Activated effector memory CD4-positive, alpha-beta T cell treated with anti-CD3 and anti-CD28 coated beads, Interleukin-2, amount 50 U/mL, for 16 hours (primary cell): Measurements from ENCODE around the gene SCGB1D1.
"Not testable (repeated sequence)": the region's sequence is repeated elsewhere in the genome, so short reads cannot be mapped to it uniquely, and the experiment has no call there.

Source experiments
- DNase-seq: peaks from one replicate; pipeline ENCODE4 v3.0.0-alpha.2; 2020

SCGB1D1 gene

GRCh38 chr11:62169448-62169847 is 20.6 kb upstream of the SCGB1D1 start:
- DNase-seq = no peak

DNA sequence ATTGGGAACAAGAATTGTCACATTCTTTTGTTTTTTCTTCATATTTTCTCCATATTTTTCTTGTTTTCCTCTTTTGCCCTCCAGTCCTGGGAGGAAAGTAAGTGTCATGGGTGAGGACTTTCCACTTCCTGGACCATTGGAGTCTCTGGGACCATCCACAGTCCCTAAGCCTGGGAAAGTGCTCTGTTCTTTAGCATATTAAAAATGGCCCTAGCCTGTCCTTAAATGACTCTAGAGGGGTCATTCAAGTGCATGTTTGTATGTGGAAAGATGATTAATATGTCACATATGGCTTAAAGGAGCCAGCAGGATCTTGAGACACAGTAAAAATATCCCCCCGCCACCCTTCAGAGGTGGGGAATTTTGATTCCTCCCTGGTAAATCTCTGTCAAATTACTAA is 20.1 kb upstream of the SCGB1D1 start:
- no peak for DNase-seq

DNA sequence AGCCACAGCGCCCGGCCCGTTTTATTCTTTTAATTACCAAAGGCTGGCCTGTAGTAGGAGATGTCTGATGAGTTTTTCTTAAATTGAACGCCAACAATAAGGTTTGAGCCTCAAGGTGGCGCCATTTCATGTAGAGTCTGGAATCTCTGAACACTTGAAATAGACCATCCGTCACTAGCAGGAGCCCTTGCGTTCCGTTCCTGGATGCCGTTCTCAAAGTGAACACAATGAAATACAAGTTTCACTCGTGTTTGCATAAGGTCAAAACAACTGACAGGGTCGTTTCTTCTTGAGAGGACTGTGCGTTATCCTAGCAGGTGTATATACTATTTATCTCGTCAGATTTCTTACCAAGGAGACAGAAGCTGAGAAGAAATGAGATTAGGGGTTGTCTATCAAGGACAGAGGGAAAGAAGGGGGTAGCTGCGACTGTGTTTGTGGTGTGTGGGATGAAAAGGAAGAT is 18.7 kb upstream of the SCGB1D1 start:
- peak; percentile 84 for DNase-seq

DNA sequence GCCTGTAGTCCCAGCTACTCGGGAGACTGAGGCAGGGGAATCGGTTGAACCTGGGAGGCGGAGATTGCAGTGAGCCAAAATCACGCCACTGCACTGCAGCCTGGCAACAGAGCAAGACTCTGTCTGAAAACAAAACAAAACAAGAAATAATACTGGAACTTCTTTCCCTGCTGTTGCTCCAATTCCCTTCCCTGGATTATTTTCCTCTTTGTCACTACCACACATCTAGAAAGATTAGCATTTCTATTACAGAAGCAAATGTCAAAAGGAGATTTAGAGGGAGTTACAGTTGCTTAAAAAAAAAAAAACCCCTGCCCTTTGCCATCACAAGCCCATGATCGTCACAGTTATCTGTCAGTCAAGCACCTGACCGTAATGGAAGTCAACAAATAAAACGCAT is 17.7 kb upstream of the SCGB1D1 start:
- no peak for DNase-seq

DNA sequence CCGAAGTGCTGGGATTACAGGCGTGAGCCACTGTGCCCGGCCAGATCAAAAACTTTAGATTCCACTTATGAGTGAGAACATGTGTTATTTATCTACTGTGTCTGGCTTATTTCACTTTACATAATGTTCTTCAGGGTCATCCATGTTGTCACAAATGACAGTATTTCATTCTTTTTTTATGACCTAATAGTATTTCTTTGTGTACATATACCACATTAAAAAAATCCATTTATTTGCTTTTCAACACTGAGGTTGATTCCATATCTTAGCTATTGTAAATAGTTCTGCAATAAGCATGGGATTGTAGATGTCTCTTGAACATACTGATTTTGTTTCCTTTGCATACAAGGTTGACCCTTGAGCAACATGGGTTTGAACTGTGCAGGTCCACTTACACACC is 13.2 kb upstream of the SCGB1D1 start:
- DNase-seq = no peak

DNA sequence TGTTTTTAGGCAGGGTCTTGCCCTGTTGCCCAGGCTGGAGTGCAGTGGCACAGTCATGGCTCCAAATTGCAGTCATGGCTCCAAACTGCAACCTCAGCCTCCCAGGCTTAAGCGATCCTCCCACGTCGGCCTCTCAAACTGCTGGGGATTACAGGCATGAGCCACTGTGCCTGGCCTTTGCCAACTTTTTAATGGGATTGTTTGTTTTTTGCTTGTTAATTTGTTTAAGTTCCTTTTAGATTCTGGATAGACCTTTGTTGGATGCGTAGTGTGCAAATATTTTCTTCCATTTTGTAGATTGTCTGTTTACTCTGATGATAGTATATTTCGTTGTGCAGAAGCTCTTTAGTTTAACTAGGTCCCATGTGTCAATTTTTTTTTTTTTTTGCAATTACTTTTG is 10.0 kb upstream of the SCGB1D1 start:
- no peak for DNase-seq

DNA sequence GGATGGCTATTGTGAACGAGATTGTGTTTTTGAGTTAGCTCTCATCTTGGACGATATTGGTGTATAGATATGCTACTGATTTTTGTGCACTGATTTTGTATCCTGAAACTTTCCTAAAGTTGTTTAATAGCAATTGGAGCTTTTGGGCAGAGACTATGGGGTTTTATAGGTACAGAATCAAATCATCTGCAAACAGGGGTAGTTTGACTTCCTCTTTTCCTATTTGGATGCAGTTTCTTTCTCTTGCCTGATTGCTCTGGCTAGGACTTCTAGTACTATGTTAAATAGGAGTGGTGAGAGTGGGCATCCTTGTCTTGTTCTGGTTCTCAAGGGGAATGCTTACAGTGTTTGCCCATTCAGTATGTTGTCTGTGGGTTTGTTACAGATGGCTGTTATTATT is 8.9 kb upstream of the SCGB1D1 start:
- no peak for DNase-seq

DNA sequence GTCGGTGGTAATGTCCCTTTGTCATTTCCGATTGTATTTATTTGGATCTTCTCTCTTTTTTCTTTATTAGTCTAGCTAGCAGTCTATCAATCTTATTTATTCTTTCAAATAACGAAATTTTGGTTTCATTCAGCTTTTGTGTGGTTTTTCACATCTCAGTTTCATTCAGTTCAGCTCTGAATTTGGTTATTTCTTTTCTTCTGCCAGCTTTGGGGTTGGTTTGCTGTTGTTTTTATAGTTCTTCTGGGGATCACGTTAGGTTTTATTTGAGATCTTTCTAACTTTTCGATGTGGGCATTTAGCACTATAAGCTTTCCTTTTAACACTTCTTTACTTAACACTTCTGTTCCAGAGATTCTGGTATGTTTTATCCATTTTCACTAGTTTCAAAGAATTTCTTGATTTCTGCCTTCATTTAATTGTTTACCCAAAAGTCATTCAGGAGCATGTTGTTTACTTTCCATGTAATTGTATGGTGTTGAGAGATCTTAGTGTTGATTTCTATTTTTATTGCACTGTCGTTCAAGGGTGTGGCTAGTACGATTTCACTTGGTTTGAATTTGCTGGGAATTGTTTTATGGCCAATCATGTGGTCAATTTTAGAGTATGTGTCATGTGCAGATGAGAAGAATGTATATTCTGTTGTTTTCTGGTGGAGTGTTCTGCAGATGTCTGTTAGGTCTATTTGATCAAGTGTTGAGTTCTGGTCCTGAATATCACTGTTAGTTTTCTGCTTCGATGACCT is 7.7 kb upstream of the SCGB1D1 start:
- DNase-seq = no peak

DNA sequence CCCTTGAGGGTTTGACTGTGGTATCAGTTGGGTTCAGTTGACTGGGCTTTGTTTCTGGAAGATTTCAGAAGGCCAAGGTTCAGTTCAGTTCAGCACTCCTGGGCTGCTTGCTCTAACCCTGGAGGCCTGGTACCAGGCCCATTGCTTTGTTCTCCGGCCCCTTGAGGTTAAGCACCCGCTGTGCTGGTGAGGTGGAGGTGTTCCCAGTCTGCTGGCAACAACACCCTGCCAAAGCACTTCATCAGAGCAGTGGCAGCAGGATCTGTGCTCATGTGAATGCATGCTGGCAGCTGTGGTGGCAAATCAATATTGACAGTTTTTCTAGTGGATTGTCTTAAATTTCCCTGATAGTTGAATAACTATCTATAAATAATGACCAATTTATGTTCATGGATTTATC is 3.8 kb upstream of the SCGB1D1 start:
- DNase-seq = no peak

- DNase-seq = no peak
Observed at GRCh38 chr11:62193952-62194351, 3.9 kb downstream of the SCGB1D1 start.

GRCh38 chr11:62195010-62195409 is 5.0 kb downstream of the SCGB1D1 start:
- DNase-seq = not testable (repeated sequence)

- no peak for DNase-seq
Observed at GRCh38 chr11:62195945-62196344, 5.9 kb downstream of the SCGB1D1 start.

DNA sequence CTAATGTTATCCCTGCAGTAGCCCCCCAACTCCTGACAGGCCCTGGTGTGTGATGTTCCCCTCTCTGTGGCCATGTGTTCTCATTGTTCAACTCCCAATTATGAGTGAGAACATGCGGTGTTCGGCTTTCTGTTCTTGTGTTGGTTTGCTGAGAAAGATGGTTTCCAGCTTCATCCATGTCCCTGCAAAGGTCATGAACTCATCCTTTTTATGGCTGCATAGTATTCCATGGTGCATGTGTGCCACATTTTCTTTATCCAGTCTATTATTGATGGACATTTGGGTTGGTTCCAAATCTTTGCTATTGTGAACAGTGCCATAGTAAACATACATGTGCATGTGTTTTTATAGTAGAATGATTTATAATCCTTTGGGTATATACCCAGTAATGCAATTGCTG is 7.4 kb downstream of the SCGB1D1 start:
- DNase-seq = not testable (repeated sequence)

DNA sequence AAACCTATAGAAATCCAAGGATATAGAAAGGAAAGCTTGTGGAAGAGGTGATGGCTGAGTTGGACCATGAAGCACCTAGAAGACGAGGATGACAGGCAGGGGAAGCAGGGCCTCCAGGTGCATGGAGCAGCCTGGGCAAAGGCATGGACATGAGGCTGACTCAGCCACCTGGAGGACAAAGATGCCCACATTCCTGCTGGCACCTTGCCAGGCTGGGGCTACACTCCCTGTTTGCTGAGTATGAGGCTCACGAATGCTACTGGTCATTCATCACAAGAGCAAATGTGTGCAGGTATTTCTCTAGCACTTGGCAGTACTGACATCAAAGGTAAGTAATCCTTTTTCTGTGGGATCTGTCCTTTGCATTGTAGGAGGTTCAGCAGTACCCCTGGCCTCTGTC is 11.4 kb downstream of the SCGB1D1 start:
- DNase-seq = no peak

DNA sequence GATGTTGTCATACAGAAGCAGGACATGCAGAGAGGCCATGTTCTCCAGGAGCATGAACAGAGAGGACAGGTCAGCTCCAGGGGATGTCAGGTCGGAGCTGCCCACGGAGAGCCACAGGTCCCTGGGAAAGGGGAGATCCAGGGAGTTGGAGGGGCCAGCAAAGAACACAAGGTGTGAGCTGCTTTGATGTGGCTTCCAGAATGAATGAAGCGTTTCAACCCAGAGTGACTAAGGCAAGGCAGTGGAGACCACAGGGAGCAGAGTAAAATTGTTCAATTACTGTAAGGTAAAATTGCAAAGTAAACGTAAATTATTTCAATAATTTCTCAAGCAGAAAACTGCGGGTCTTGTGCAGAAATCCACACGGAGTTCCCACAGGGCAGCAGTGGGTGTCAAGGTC is 12.9 kb downstream of the SCGB1D1 start:
- no peak for DNase-seq

- no peak for DNase-seq
Observed at GRCh38 chr11:62204430-62204829, 14.4 kb downstream of the SCGB1D1 start.

- DNase-seq = no peak
Observed at GRCh38 chr11:62205441-62205840, 15.4 kb downstream of the SCGB1D1 start.

- DNase-seq = not testable (repeated sequence)
Observed at GRCh38 chr11:62206276-62207066, 16.5 kb downstream of the SCGB1D1 start.

DNA sequence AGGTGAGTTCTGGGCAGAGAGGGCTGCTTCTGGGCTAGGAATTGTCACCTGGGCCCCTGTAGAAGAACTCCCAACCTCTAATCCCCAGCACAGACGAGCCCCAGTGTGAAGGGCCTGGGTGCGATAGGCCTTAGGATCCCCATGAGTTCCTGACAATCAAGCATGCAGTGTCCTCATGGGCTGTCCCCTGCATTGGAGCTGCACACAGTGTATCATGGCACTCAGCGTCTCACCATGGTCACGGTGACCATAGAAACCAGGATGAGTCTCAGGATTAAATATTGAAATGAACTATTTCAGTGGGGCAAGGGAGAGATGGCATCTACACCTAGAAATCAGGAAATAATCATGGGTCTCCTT is 18.7 kb downstream of the SCGB1D1 start:
- DNase-seq = no peak

GRCh38 chr11:62217191-62217748 is 27.3 kb downstream of the SCGB1D1 start:
- no peak for DNase-seq

GRCh38 chr11:62221498-62221897 is 31.5 kb downstream of the SCGB1D1 start:
- no peak for DNase-seq

DNA sequence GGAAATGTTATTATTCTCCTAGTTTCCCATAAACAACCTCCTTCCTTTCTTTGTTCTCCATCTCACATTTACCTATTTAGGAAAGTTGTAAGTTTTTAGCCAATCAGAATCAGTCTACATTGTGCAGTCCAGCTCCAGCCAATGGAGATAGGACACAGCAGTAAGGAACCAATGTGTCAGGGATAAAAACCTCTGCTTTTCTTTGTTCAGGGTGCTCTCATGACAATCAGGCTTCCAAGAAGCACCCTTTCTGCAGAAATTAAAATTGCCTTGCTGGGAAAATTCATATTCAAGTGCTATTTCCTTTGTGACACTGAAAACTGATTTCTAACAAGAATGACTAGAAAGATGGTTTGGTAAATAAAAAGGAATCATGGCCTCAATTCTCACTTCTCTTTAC is 33.1 kb downstream of the SCGB1D1 start:
- no peak for DNase-seq

DNA sequence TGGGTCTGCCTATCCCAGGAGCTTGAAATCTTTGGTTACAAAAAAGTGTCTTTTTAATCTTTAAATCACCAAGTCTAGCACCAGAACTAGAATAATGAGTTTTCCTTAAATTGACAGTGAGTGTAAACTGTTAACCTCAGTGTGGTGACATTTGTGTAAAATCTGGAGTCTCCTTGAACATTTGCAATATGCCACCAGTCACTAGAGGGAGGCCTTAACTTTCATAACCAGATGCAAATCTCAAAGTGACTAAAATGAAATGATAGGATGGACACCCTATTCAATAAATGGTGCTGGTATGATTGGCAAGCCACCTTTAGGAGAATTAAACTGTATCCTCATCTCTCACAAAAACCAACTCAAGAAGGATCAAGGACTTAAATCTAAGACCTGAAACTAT is 43.7 kb downstream of the SCGB1D1 start:
- no peak for DNase-seq

DNA sequence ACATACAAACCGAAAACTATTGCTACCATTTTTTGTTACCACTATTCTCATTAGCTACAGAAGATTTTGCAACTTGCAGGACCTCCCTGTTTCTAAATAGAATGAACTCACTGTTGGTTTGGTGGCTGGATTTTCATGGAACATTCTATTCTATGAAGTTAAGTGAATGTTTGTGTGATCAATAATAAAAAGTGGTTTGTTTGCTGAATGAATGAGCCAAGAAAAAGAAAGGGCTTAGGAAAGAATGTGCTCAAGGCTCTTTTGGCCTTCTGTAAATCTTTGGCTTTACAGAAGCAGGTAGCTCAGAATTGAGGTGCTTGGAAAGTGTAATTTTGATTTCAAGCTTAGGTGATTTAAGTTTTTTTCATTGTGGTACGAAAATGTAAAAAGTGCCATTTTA is 46.2 kb downstream of the SCGB1D1 start:
- DNase-seq = no peak
